Endothelial cell of umbilical vein (primary cell): ENCODE data around the gene BRAT1. TPM values are rescaled to one million over a fixed set of nuclear protein-coding genes. Genes with fewer than 3 reads are reported as not detected.

ENCODE experiments used
- BruUV-seq: library from RNA; stranded (reverse); fragments of 400-500 nt; replicated peaks from 2 replicates; lab custom pipeline; 2021; lab: Mats Ljungman, UMichigan
- CTCF ChIA-PET: fragments of 300-600, 350-600 bp; sonication (Branson Sonifier 250); formaldehyde crosslinking; loops from one replicate; lab custom pipeline; 2021; ENCODE audit warnings: antibody characterized with exemption, inconsistent platforms; lab: Charles Lee
- POLR2A ChIA-PET: fragments of 300-600, 350-600 bp; sonication (Branson Sonifier 250); formaldehyde crosslinking; loops from one replicate; lab custom pipeline; 2021; ENCODE audit warnings: antibody characterized with exemption, inconsistent platforms; lab: Charles Lee
- DNase-seq: peaks from one replicate; pipeline ENCODE4 v3.0.0-alpha.2; 2011; ENCODE audit warnings: low read depth, low spot score
- FAIRE-seq: peaks from 2 replicates; lab custom pipeline; 2011; peaks lifted over from hg19 to GRCh38; lab: Jason Lieb, UNC
- H2AFZ ChIP-seq: 2 replicates; pipeline ENCODE4 v1.6.0; 2012; ENCODE audit warnings: low read depth, low read length, control low read depth, inconsistent platforms
- H3K27ac ChIP-seq: 2 replicates; pipeline ENCODE4 v1.5.1; 2011; ENCODE audit warnings: low read depth, mild to moderate bottlenecking, control low read depth, low read length, moderate library complexity; ENCODE audit not compliant: insufficient read depth
- H3K27me3 ChIP-seq, 2 experiments: 2 replicates each; pipeline versions ENCODE4 v1.6.0 to v1.6.1; 2011; ENCODE audit warnings: low read length in 2 of 2, mixed read lengths in 1 of 2; ENCODE audit not compliant: control insufficient read depth in 2 of 2, insufficient read depth in 2 of 2
- H3K36me3 ChIP-seq, 2 experiments: 2 replicates in 1 of 2; 3 replicates in 1 of 2; pipeline ENCODE4 v1.5.1; 2011; ENCODE audit warnings: low read length in 2 of 2, mild to moderate bottlenecking in 1 of 2, moderate library complexity in 1 of 2; ENCODE audit not compliant: control insufficient read depth in 2 of 2, insufficient read depth in 2 of 2; ENCODE audit errors: extremely low read depth in 1 of 2
- H3K4me1 ChIP-seq: 3 replicates; pipeline ENCODE4 v1.5.1; 2011; ENCODE audit warnings: mild to moderate bottlenecking, low read length; ENCODE audit not compliant: control insufficient read depth, insufficient read depth; ENCODE audit errors: extremely low read depth
- H3K4me2 ChIP-seq: 2 replicates; pipeline ENCODE4 v1.6.1; 2011; ENCODE audit warnings: low read length, control low read depth, mixed read lengths; ENCODE audit not compliant: insufficient read depth
- H3K4me3 ChIP-seq, 3 experiments: fragments of 200-600 bp in 1 of 3; sonication (generic), shearing (Covaris generic) in 1 of 3; replicated peaks in 1 of 3; 2 replicates each; pipeline ENCODE4 v1.5.1; 2011 to 2016; ENCODE audit warnings: control low read depth in 3 of 3, low read length in 3 of 3, mild to moderate bottlenecking in 2 of 3, inconsistent platforms in 1 of 3, low read depth in 1 of 3, moderate library complexity in 1 of 3; ENCODE audit not compliant: insufficient read depth in 1 of 3
- H3K79me2 ChIP-seq: 2 replicates; pipeline ENCODE4 v1.6.0; 2012; ENCODE audit warnings: low read length, inconsistent platforms; ENCODE audit not compliant: control insufficient read depth, insufficient read depth
- H3K9ac ChIP-seq: replicated peaks from 2 replicates; pipeline ENCODE3; 2011; ENCODE audit warnings: low read length, control low read depth; ENCODE audit not compliant: insufficient read depth; ENCODE audit errors: extremely low read depth
- H3K9me1 ChIP-seq: replicated peaks from 3 replicates; pipeline ENCODE4 v1.6.0; 2011; ENCODE audit warnings: mild to moderate bottlenecking, low read length; ENCODE audit not compliant: control insufficient read depth, insufficient read depth; ENCODE audit errors: extremely low read depth
- H3K9me3 ChIP-seq: replicated peaks from 2 replicates; pipeline ENCODE4 v1.5.1; 2012; ENCODE audit warnings: low read length, inconsistent platforms; ENCODE audit not compliant: control insufficient read depth, insufficient read depth
- H4K20me1 ChIP-seq: replicated peaks from 2 replicates; pipeline ENCODE3; 2011; ENCODE audit warnings: mild to moderate bottlenecking, low read length; ENCODE audit not compliant: control insufficient read depth, insufficient read depth; ENCODE audit errors: extremely low read depth
- EZH2 ChIP-seq: IDR thresholded peaks from 2 replicates; pipeline ENCODE4 v1.6.1; 2012; ENCODE audit warnings: borderline replicate concordance, low read depth, mild to moderate bottlenecking, moderate library complexity, low read length, inconsistent platforms; ENCODE audit not compliant: severe bottlenecking
- FOS ChIP-seq: IDR thresholded peaks from 2 replicates; pipeline ENCODE4 v1.6.1; 2011; ENCODE audit warnings: mild to moderate bottlenecking, low read length, moderate library complexity, borderline replicate concordance; ENCODE audit not compliant: insufficient read depth
- GATA2 ChIP-seq: IDR thresholded peaks from 2 replicates; pipeline ENCODE4 v1.7.0; 2011; ENCODE audit warnings: low read depth, mild to moderate bottlenecking, moderate library complexity, mixed read lengths, low read length; ENCODE audit not compliant: insufficient read length, insufficient read depth
- JUN ChIP-seq: IDR thresholded peaks from 2 replicates; pipeline ENCODE4 v1.6.1; 2011; ENCODE audit warnings: borderline replicate concordance, low read depth; ENCODE audit not compliant: insufficient read length, insufficient read depth
- MYC ChIP-seq: IDR thresholded peaks from one replicate; pipeline ENCODE4 v1.6.1; 2011; ENCODE audit warnings: mild to moderate bottlenecking, low read depth, low read length
- POLR2A ChIP-seq: IDR thresholded peaks from 2 replicates; pipeline ENCODE4 v1.6.1; 2012; ENCODE audit warnings: low read depth, mild to moderate bottlenecking, control low read depth, low read length
- POLR2AphosphoS5 ChIP-seq: IDR thresholded peaks from 2 replicates; pipeline ENCODE4 v1.6.1; 2012; ENCODE audit warnings: low read depth, mild to moderate bottlenecking, control low read depth, low read length, moderate library complexity; ENCODE audit not compliant: insufficient read depth
- dilution Hi-C: fragments of 300-500 bp; cut with MboI; formaldehyde crosslinking; loops from one replicate; pipeline ENCODE4 v1.15.0; 2019; ENCODE audit warnings: low sequenced_read_pairs; ENCODE audit not compliant: extremely low pct_ligation_motif_present
- intact Hi-C: fragments of 100-400 bp; cut with micrococcal nuclease; formaldehyde crosslinking; loops from one replicate; pipeline ENCODE4 v1.10.0; 2022
- polyA plus RNA-seq, 4 experiments: library from polyadenylated mRNA; depleted of rRNA in 3 of 4; stranded (reverse) in 3 of 4; unstranded in 1 of 4; fragments of >200 nt; gene quantifications; 2 replicates each; pipeline versions ENCODE4 v1.2.1 to v1.2.3, GENCODE V29; 2011 to 2012; ENCODE audit warnings: missing spikeins in 1 of 4
- total RNA-seq: library from RNA; stranded (reverse); gene quantifications from 2 replicates; pipeline ENCODE4 v1.2.3, GENCODE V29; 2021
- TF ChIP-seq, protein P1 (sequence below), 2 donors: IDR thresholded peaks; 1 replicate in 1 of 2; 2 replicates in 1 of 2; pipeline ENCODE4 v1.5.1; 2011; ENCODE audit warnings: low read length in 2 of 2, mild to moderate bottlenecking in 2 of 2, moderate library complexity in 2 of 2, control low read depth in 1 of 2, inconsistent platforms in 1 of 2, low read depth in 1 of 2; ENCODE audit not compliant: insufficient read depth in 1 of 2; ENCODE audit errors: extremely low read depth in 1 of 2
- TF ChIP-seq, protein P2 (sequence below): IDR thresholded peaks from 2 replicates; pipeline ENCODE4 v1.6.1; 2011; ENCODE audit not compliant: insufficient read depth, insufficient read length

BRAT1 gene
- total and polyA plus RNA-seq, 2 donors (not counting 3 experiments of a cell fraction or from before 2014, with no cell fraction given): 31.1 to 31.6 TPM

DNA sequence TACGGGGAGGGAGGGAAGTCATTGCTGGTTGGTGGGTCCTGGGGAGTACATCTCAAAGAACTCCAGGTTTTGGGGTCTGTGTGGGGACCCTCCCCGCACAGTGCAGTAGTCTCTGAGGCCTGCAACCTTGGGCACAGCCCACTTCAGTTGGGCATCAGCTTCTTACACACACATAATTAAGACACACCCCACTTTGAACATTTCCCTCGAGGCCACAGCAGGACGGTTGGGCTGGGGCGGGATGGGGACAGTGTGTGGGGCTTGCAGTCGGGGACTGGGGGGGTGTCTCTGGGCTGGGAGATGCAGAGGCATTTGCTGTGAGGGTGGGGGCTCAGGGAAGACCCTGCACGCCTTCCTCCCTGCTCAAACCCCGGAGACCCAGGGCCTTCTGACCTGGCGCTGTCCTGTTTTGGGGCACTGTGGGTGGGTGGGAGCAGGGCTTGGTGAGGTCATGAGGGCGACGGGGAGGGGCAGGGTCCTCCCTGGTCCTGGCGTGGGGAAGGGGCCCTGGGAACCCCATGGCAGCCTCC is 34.5 kb downstream of the BRAT1 start:
- Histone ChIP-seq H4K20me1 (no peaks in the 10 kb centered on the region), H3K4me2 (peak overlapping the region; percentile 64), H3K27ac (no peak overlapping the region), H3K9ac (peak overlapping the region; percentile 17), H3K9me1 (no peaks in the 10 kb centered on the region), H2AFZ (no peak overlapping the region), H3K79me2 (no peaks in the 10 kb centered on the region), H3K4me3 (peak overlapping the region; percentile 6 to 63 (median 43)), H3K27me3 (no peaks in the 10 kb centered on the region), H3K4me1 (peaks cover 40% of the 10 kb centered on the region), H3K36me3 (no peaks in the 10 kb centered on the region), H3K9me3 (no peaks in the 10 kb centered on the region)
- intact Hi-C loops: loop anchor here (1.0 to 10.0 kb wide), 5 partner anchors 8 to 121 kb away; partner anchors contain the start of genes BRAT1, CHST12 and GRIFIN
- FAIRE-seq (peak; percentile 38), DNase-seq (no peak)
- BruUV-seq: no TSS peak
- TF ChIP-seq, protein P1, sequence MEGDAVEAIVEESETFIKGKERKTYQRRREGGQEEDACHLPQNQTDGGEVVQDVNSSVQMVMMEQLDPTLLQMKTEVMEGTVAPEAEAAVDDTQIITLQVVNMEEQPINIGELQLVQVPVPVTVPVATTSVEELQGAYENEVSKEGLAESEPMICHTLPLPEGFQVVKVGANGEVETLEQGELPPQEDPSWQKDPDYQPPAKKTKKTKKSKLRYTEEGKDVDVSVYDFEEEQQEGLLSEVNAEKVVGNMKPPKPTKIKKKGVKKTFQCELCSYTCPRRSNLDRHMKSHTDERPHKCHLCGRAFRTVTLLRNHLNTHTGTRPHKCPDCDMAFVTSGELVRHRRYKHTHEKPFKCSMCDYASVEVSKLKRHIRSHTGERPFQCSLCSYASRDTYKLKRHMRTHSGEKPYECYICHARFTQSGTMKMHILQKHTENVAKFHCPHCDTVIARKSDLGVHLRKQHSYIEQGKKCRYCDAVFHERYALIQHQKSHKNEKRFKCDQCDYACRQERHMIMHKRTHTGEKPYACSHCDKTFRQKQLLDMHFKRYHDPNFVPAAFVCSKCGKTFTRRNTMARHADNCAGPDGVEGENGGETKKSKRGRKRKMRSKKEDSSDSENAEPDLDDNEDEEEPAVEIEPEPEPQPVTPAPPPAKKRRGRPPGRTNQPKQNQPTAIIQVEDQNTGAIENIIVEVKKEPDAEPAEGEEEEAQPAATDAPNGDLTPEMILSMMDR (IDR thresholded peaks at IDR 0.05; ENCODE audit: extremely low read depth in 1 of 2, insufficient read depth in 1 of 2, low read depth in 1 of 2, low read length in 2 of 2): no peak
- TF ChIP-seq EZH2: no peak
- no peak for TF ChIP-seq MYC
- TF ChIP-seq GATA2: no peak
- no peak for TF ChIP-seq POLR2AphosphoS5
- TF ChIP-seq, protein P2, sequence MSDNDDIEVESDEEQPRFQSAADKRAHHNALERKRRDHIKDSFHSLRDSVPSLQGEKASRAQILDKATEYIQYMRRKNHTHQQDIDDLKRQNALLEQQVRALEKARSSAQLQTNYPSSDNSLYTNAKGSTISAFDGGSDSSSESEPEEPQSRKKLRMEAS: no peak
- TF ChIP-seq JUN: no peak
- TF ChIP-seq POLR2A: no peak
- no peak for TF ChIP-seq FOS
- dilution Hi-C loops: no loop called here
- ChIA-PET POLR2A (no interaction called here), CTCF (no interaction called here)
